Endothelial cell (in vitro differentiated cells): ENCODE results near the gene CLMN. TPM values are rescaled to one million over a fixed set of nuclear protein-coding genes. Genes with fewer than 3 reads are reported as not detected.
"Not testable (repeated sequence)": the region's sequence is repeated elsewhere in the genome, so short reads cannot be mapped to it uniquely, and the experiment has no call there.

Experiments
- DNase-seq: peaks from one replicate; pipeline ENCODE4 v3.0.0; 2021; ENCODE audit warnings: low spot score
- H3K27ac Mint-ChIP-seq: one replicate; pipeline ENCODE4 v1.8.0; 2021; ENCODE audit warnings: mixed read lengths, inconsistent platforms; ENCODE audit not compliant: unreplicated experiment
- H3K27me3 Mint-ChIP-seq: one replicate; pipeline ENCODE4 v1.8.0; 2021; ENCODE audit warnings: mild to moderate bottlenecking, moderate library complexity, mixed read lengths, inconsistent platforms; ENCODE audit not compliant: unreplicated experiment
- H3K36me3 Mint-ChIP-seq: one replicate; pipeline ENCODE4 v1.8.0; 2021; ENCODE audit warnings: mild to moderate bottlenecking, low read depth, mixed read lengths, inconsistent platforms; ENCODE audit not compliant: unreplicated experiment
- H3K4me1 Mint-ChIP-seq: one replicate; pipeline ENCODE4 v1.8.0; 2021; ENCODE audit warnings: mild to moderate bottlenecking, mixed read lengths, inconsistent platforms; ENCODE audit not compliant: unreplicated experiment
- H3K4me3 Mint-ChIP-seq: one replicate; pipeline ENCODE4 v1.8.0; 2021; ENCODE audit warnings: mild to moderate bottlenecking, mixed read lengths, inconsistent platforms; ENCODE audit not compliant: unreplicated experiment
- H3K9me3 Mint-ChIP-seq: one replicate; pipeline ENCODE4 v1.8.0; 2021; ENCODE audit warnings: mixed read lengths, inconsistent platforms; ENCODE audit not compliant: unreplicated experiment
- CTCF ChIP-seq: fragments of 200-600 bp; sonication (generic); IDR thresholded peaks from one replicate; pipeline ENCODE4 v1.5.0; 2021; ENCODE audit warnings: antibody characterized with exemption; ENCODE audit not compliant: unreplicated experiment
- total RNA-seq: library from RNA; stranded (reverse); fragmentation: NEBNext Ultra II Directional; extraction: Animal tissue kit (Norgen Biotek cat#: 25700); gene quantifications from one replicate; pipeline ENCODE4 v1.2.1, GENCODE V29; 2021; ENCODE audit not compliant: unreplicated experiment

Gene CLMN
- total RNA-seq, 1 donor from 2014 or later, result 0.46 TPM

- DNase-seq, result no peak
- Mint-ChIP-seq H3K4me3 (no peak overlapping the region), H3K36me3 (no peaks in the 10 kb centered on the region), H3K27me3 (peaks cover 1% of the 10 kb centered on the region), H3K9me3 (no peaks in the 10 kb centered on the region), H3K27ac (no peak overlapping the region), H3K4me1 (peaks cover 18% of the 10 kb centered on the region)
- TF ChIP-seq CTCF, result no peak
Measured at GRCh38 chr14:95180966-95181741, 138.6 kb downstream of the CLMN start.

GRCh38 chr14:95175670-95176069 is 144.0 kb downstream of the CLMN start:
- not testable (repeated sequence) for H3K27ac Mint-ChIP-seq, H3K36me3 Mint-ChIP-seq, H3K9me3 Mint-ChIP-seq, DNase-seq, H3K4me3 Mint-ChIP-seq, H3K27me3 Mint-ChIP-seq
- H3K4me1 Mint-ChIP-seq, result peaks cover 20% of the 10 kb centered on the region

GRCh38 chr14:95174184-95174792 is 145.4 kb downstream of the CLMN start:
- H3K36me3 Mint-ChIP-seq, result no peaks in the 10 kb centered on the region
- no peak for TF ChIP-seq CTCF
- no peak overlapping the region for H3K4me3 Mint-ChIP-seq
- no peak for DNase-seq
- no peaks in the 10 kb centered on the region for H3K9me3 Mint-ChIP-seq
- H3K27ac Mint-ChIP-seq, result no peak overlapping the region
- H3K4me1 Mint-ChIP-seq, result peaks cover 20% of the 10 kb centered on the region
- H3K27me3 Mint-ChIP-seq, result no peaks in the 10 kb centered on the region

GRCh38 chr14:95173518-95173917 is 146.2 kb downstream of the CLMN start:
- Mint-ChIP-seq H3K36me3 (no peaks in the 10 kb centered on the region), H3K4me3 (no peak overlapping the region), H3K27ac (no peak overlapping the region), H3K27me3 (peaks cover 2% of the 10 kb centered on the region), H3K9me3 (no peaks in the 10 kb centered on the region), H3K4me1 (peaks cover 20% of the 10 kb centered on the region)
- no peak for DNase-seq
- no peak for TF ChIP-seq CTCF

GRCh38 chr14:95167177-95167576 is 152.5 kb downstream of the CLMN start:
- no peak overlapping the region for H3K27ac Mint-ChIP-seq
- H3K36me3 Mint-ChIP-seq, result peaks cover 12% of the 10 kb centered on the region
- no peak overlapping the region for H3K4me3 Mint-ChIP-seq
- peaks cover 5% of the 10 kb centered on the region for H3K9me3 Mint-ChIP-seq
- no peak for DNase-seq
- H3K4me1 Mint-ChIP-seq, result no peaks in the 10 kb centered on the region
- peaks cover 4% of the 10 kb centered on the region for H3K27me3 Mint-ChIP-seq
- no peak for TF ChIP-seq CTCF
